HUES6 (cell line): ENCODE results near the gene USHBP1.
A peak's percentile ranks its signal among the peaks of the same experiment; 100 is the strongest.

Experiments used
- H3K27ac ChIP-seq: 2 replicates; pipeline ENCODE4 v1.7.0; 2013; ENCODE audit warnings: low read depth, mild to moderate bottlenecking, low read length, inconsistent platforms
- H3K27me3 ChIP-seq: 2 replicates; pipeline ENCODE4 v1.6.1; 2013; ENCODE audit warnings: low read length; ENCODE audit not compliant: control insufficient read depth, insufficient read depth
- H3K36me3 ChIP-seq: 2 replicates; pipeline ENCODE4 v1.6.1; 2013; ENCODE audit warnings: low read length; ENCODE audit not compliant: control insufficient read depth, insufficient read depth
- H3K4me1 ChIP-seq: 2 replicates; pipeline ENCODE4 v1.6.1; 2013; ENCODE audit warnings: low read length; ENCODE audit not compliant: control insufficient read depth, insufficient read depth
- H3K4me3 ChIP-seq: 2 replicates; pipeline ENCODE4 v1.5.1; 2013; ENCODE audit warnings: low read depth, low read length
- H3K9ac ChIP-seq: one replicate; pipeline ENCODE4 v1.6.1; 2013; ENCODE audit warnings: mild to moderate bottlenecking, low read length
- H3K9me3 ChIP-seq: 2 replicates; pipeline ENCODE4 v1.6.1; 2013; ENCODE audit warnings: low read depth, low read length; ENCODE audit not compliant: control insufficient read depth, insufficient read depth

Gene USHBP1

GRCh38 chr19:17305517-17306284, 41.2 kb upstream of the USHBP1 start, which contains the start of gene MRPL34:
MRPL34 (plus strand) TSS chr19:17305872; CDS start chr19:17305893, 21 bp downstream.
- H3K4me3 ChIP-seq, result peak within 1 kb of the TSS; percentile 82
- H3K27me3 ChIP-seq, result no peaks in the 10 kb centered on the region
- peaks cover 38% of the 10 kb centered on the region for H3K4me1 ChIP-seq
- peaks cover 4% of the 10 kb centered on the region; the same call in 1 of the 2 replicates for H3K36me3 ChIP-seq
- H3K9me3 ChIP-seq, result no peaks in the 10 kb centered on the region
- H3K9ac ChIP-seq, result peak within 1 kb of the TSS; percentile 91
- peak within 1 kb of the TSS; percentile 69 for H3K27ac ChIP-seq

GRCh38 chr19:17305216-17305516, 40.6 kb upstream of the USHBP1 start:
- H3K4me3 ChIP-seq, result peak overlapping the region; percentile 5

GRCh38 chr19:17304386-17305215, 40.1 kb upstream of the USHBP1 start:
- Histone ChIP-seq H3K9ac (no peak overlapping the region), H3K27ac (no peak overlapping the region), H3K27me3 (no peaks in the 10 kb centered on the region), H3K4me1 (peaks cover 32% of the 10 kb centered on the region), H3K4me3 (peak overlapping the region; percentile 5; the same call in 1 of the 2 replicates), H3K9me3 (no peaks in the 10 kb centered on the region), H3K36me3 (peaks cover 7% of the 10 kb centered on the region)

More at GRCh38 chr19:17305216-17305516, 40.6 kb upstream of the USHBP1 start:
- Histone ChIP-seq H3K9me3 (no peaks in the 10 kb centered on the region), H3K36me3 (peaks cover 6% of the 10 kb centered on the region), H3K4me1 (peaks cover 33% of the 10 kb centered on the region), H3K9ac (no peak overlapping the region), H3K27me3 (no peaks in the 10 kb centered on the region), H3K27ac (no peak overlapping the region)

- 0 out of 2 replicates have a peak overlapping the region, but pooled peaks have one; percentile 64 for H3K4me3 ChIP-seq
- H3K27ac ChIP-seq, result no peak overlapping the region
- H3K36me3 ChIP-seq, result peaks cover 8% of the 10 kb centered on the region
- H3K4me1 ChIP-seq, result peaks cover 32% of the 10 kb centered on the region
- H3K9me3 ChIP-seq, result no peaks in the 10 kb centered on the region
- no peak overlapping the region for H3K9ac ChIP-seq
- no peaks in the 10 kb centered on the region for H3K27me3 ChIP-seq
Measured at GRCh38 chr19:17303940-17304267, 39.4 kb upstream of the USHBP1 start.

- H3K36me3 ChIP-seq, result peaks cover 12% of the 10 kb centered on the region
- peak within 1 kb of the TSS; percentile 37; the same call in 1 of the 2 replicates for H3K27ac ChIP-seq
- peaks cover 32% of the 10 kb centered on the region for H3K4me1 ChIP-seq
- H3K27me3 ChIP-seq, result no peaks in the 10 kb centered on the region
- H3K9me3 ChIP-seq, result peaks cover under 1% of the 10 kb centered on the region; the same call in 1 of the 2 replicates
- peak within 1 kb of the TSS; percentile 64 for H3K4me3 ChIP-seq
- peak within 1 kb of the TSS; percentile 41 for H3K9ac ChIP-seq
Measured at GRCh38 chr19:17303167-17303939, 38.8 kb upstream of the USHBP1 start, which contains the start of gene ABHD8. ABHD8 (minus strand) TSS chr19:17303425; CDS start chr19:17301616, 1,809 bp downstream.

- H3K4me3 ChIP-seq, result peak overlapping the region; percentile 64
Measured at GRCh38 chr19:17302391-17303166, 38.0 kb upstream of the USHBP1 start.

GRCh38 chr19:17300992-17301619, 36.6 kb upstream of the USHBP1 start:
- H3K36me3 ChIP-seq, result peaks cover 20% of the 10 kb centered on the region

More at GRCh38 chr19:17302391-17303166, 38.0 kb upstream of the USHBP1 start:
- H3K9ac ChIP-seq, result peak overlapping the region; percentile 41
- H3K27ac ChIP-seq, result peak overlapping the region; percentile 37; the same call in 1 of the 2 replicates
- H3K4me1 ChIP-seq, result peaks cover 32% of the 10 kb centered on the region
- peaks cover 4% of the 10 kb centered on the region; the same call in 1 of the 2 replicates for H3K9me3 ChIP-seq
- no peaks in the 10 kb centered on the region for H3K27me3 ChIP-seq
- peaks cover 16% of the 10 kb centered on the region for H3K36me3 ChIP-seq

GRCh38 chr19:17296976-17297375, 32.4 kb upstream of the USHBP1 start:
- Histone ChIP-seq H3K9ac (no peak overlapping the region), H3K4me1 (peaks cover 13% of the 10 kb centered on the region), H3K27ac (no peak overlapping the region), H3K27me3 (no peaks in the 10 kb centered on the region), H3K9me3 (peaks cover 4% of the 10 kb centered on the region; the same call in 1 of the 2 replicates), H3K36me3 (peaks cover 23% of the 10 kb centered on the region), H3K4me3 (no peak overlapping the region)

More at GRCh38 chr19:17300992-17301619, 36.6 kb upstream of the USHBP1 start:
- H3K9ac ChIP-seq, result no peak overlapping the region
- no peak overlapping the region for H3K27ac ChIP-seq
- H3K9me3 ChIP-seq, result peaks cover 4% of the 10 kb centered on the region; the same call in 1 of the 2 replicates
- no peaks in the 10 kb centered on the region for H3K27me3 ChIP-seq
- no peak overlapping the region for H3K4me3 ChIP-seq
- H3K4me1 ChIP-seq, result peaks cover 27% of the 10 kb centered on the region

- no peak overlapping the region for H3K9ac ChIP-seq
- no peak overlapping the region for H3K27ac ChIP-seq
- peaks cover 11% of the 10 kb centered on the region for H3K4me1 ChIP-seq
- H3K27me3 ChIP-seq, result no peaks in the 10 kb centered on the region
- peaks cover 20% of the 10 kb centered on the region for H3K36me3 ChIP-seq
- peaks cover 4% of the 10 kb centered on the region; the same call in 1 of the 2 replicates for H3K9me3 ChIP-seq
- H3K4me3 ChIP-seq, result no peak overlapping the region
Measured at GRCh38 chr19:17296273-17296672, 31.7 kb upstream of the USHBP1 start.
